Measurements from ENCODE around the gene CAPZB.

GRCh38 chr1:19450811-19451515 lies 34.4 kb downstream of the CAPZB start:
- TF ChIP-seq, protein P1, sequence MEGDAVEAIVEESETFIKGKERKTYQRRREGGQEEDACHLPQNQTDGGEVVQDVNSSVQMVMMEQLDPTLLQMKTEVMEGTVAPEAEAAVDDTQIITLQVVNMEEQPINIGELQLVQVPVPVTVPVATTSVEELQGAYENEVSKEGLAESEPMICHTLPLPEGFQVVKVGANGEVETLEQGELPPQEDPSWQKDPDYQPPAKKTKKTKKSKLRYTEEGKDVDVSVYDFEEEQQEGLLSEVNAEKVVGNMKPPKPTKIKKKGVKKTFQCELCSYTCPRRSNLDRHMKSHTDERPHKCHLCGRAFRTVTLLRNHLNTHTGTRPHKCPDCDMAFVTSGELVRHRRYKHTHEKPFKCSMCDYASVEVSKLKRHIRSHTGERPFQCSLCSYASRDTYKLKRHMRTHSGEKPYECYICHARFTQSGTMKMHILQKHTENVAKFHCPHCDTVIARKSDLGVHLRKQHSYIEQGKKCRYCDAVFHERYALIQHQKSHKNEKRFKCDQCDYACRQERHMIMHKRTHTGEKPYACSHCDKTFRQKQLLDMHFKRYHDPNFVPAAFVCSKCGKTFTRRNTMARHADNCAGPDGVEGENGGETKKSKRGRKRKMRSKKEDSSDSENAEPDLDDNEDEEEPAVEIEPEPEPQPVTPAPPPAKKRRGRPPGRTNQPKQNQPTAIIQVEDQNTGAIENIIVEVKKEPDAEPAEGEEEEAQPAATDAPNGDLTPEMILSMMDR (conservative IDR thresholded peaks at IDR 0.05), result no peak
- no peak for TF ChIP-seq ZFX (IDR thresholded peaks at IDR 0.05)
